ENCODE measurements around the gene OR6N2. TPM values are rescaled to one million over a fixed set of nuclear protein-coding genes. Genes with fewer than 3 reads are reported as not detected.

OR6N2 gene
- total and polyA plus RNA-seq, 9 of the 15 experiments (the other 6 are each of a cell fraction or from before 2014, with no cell fraction given) = not detected

- TF ChIP-seq TARDBP (IDR thresholded peaks at IDR 0.05) = peak; percentile 21; the same call in 1 of the 2 replicates
- no peak for TF ChIP-seq E2F1 (CRISPR knock-in tag; IDR thresholded peaks at IDR 0.05)
- no peak; the same call in 1 of the 2 replicates for TF ChIP-seq KLF6 (CRISPR knock-in tag; IDR thresholded peaks at IDR 0.05; ENCODE audit: borderline replicate concordance)
- TF ChIP-seq HDAC3 (IDR thresholded peaks at IDR 0.05; ENCODE audit: borderline replicate concordance, partially characterized antibody) = peak; percentile 91
- TF ChIP-seq, protein P1, sequence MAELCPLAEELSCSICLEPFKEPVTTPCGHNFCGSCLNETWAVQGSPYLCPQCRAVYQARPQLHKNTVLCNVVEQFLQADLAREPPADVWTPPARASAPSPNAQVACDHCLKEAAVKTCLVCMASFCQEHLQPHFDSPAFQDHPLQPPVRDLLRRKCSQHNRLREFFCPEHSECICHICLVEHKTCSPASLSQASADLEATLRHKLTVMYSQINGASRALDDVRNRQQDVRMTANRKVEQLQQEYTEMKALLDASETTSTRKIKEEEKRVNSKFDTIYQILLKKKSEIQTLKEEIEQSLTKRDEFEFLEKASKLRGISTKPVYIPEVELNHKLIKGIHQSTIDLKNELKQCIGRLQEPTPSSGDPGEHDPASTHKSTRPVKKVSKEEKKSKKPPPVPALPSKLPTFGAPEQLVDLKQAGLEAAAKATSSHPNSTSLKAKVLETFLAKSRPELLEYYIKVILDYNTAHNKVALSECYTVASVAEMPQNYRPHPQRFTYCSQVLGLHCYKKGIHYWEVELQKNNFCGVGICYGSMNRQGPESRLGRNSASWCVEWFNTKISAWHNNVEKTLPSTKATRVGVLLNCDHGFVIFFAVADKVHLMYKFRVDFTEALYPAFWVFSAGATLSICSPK (IDR thresholded peaks at IDR 0.05; ENCODE audit: borderline replicate concordance) = no peak
- TF ChIP-seq DLX4 (CRISPR knock-in tag; IDR thresholded peaks at IDR 0.05) = no peak
- TF ChIP-seq, protein P2, sequence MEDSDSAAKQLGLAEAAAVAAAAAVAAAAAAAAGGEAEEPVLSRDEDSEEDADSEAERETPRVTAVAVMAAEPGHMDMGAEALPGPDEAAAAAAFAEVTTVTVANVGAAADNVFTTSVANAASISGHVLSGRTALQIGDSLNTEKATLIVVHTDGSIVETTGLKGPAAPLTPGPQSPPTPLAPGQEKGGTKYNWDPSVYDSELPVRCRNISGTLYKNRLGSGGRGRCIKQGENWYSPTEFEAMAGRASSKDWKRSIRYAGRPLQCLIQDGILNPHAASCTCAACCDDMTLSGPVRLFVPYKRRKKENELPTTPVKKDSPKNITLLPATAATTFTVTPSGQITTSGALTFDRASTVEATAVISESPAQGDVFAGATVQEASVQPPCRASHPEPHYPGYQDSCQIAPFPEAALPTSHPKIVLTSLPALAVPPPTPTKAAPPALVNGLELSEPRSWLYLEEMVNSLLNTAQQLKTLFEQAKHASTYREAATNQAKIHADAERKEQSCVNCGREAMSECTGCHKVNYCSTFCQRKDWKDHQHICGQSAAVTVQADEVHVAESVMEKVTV (CRISPR knock-in tag; IDR thresholded peaks at IDR 0.05) = 0 out of 2 replicates have a peak, but pooled peaks have one; percentile 28
- no peak for TF ChIP-seq PBX2 (CRISPR knock-in tag; IDR thresholded peaks at IDR 0.05; ENCODE audit: low read depth)
- TF ChIP-seq PBX2 (tag; conservative IDR thresholded peaks at IDR 0.05; ENCODE audit: low read depth) = peak; percentile 79
- no peak for TF ChIP-seq ZNF395 (CRISPR knock-in tag; IDR thresholded peaks at IDR 0.05)
- TF ChIP-seq ETV6 (IDR thresholded peaks at IDR 0.05; ENCODE audit: borderline replicate concordance in 1 of 2, low read depth in 2 of 2, low read length in 1 of 2) = 0 out of 4 replicates have a peak, but pooled peaks of 1 of the 2 experiments have one; percentile 54
- TF ChIP-seq ETV6 (CRISPR knock-in tag; IDR thresholded peaks at IDR 0.05; ENCODE audit: borderline replicate concordance) = no peak
- no peak for TF ChIP-seq ZNF174 (CRISPR knock-in tag; IDR thresholded peaks at IDR 0.05)
- peak; percentile 46 for TF ChIP-seq SMAD1 (IDR thresholded peaks at IDR 0.05; ENCODE audit: low read depth, low read length, partially characterized antibody)
- 0 out of 2 replicates have a peak, but pooled peaks have one; percentile 30 for TF ChIP-seq RBFOX2 (IDR thresholded peaks at IDR 0.05; ENCODE audit: low read depth, low read length)
- TF ChIP-seq ZNF184 (CRISPR knock-in tag; IDR thresholded peaks at IDR 0.05) = no peak
These were observed 38.7 kb upstream of the OR6N2 start (continued) for GRCh38 chr1:158819461-158820443.

Data from K562 (cell line).